Upper lobe of right lung (tissue), 1 donor: ENCODE data around the gene RGL1. TPM values are rescaled to one million over a fixed set of nuclear protein-coding genes. Genes with fewer than 3 reads are reported as not detected.

Experiments
- ATAC-seq: fragments of 200-7000 bp; cut with Tn5 transposase; one replicate; pipeline ENCODE4 v1.9.1; 2020; ENCODE audit warnings: mild to moderate bottlenecking, moderate library complexity
- DNase-seq: peaks from one replicate; pipeline ENCODE4 v3.0.0-alpha.2; 2020
- H3K27ac ChIP-seq: fragments of 200-600 bp; one replicate; pipeline ENCODE4 v1.8.0; 2022
- H3K27me3 ChIP-seq: fragments of 200-600 bp; one replicate; pipeline ENCODE4 v1.8.0; 2022; ENCODE audit warnings: mild to moderate bottlenecking
- H3K36me3 ChIP-seq: fragments of 200-600 bp; one replicate; pipeline ENCODE4 v1.8.0; 2022
- H3K4me1 ChIP-seq: fragments of 200-600 bp; one replicate; pipeline ENCODE4 v1.8.0; 2022
- H3K4me3 ChIP-seq: fragments of 200-600 bp; one replicate; pipeline ENCODE4 v1.8.0; 2022; ENCODE audit warnings: mild to moderate bottlenecking
- H3K9me3 ChIP-seq: fragments of 200-600 bp; one replicate; pipeline ENCODE4 v1.8.0; 2022
- intact Hi-C: fragments of 100-400 bp; cut with DNase I; formaldehyde crosslinking; loops from one replicate; pipeline ENCODE4 v1.11.0; 2022
- total RNA-seq: library from RNA; stranded (reverse); fragmentation: NEBNext Ultra II Directional; extraction: Animal tissue kit (Norgen Biotek cat#: 25700); gene quantifications from one replicate; pipeline ENCODE4 v1.2.1, GENCODE V29; 2021
- TF ChIP-seq, protein P1 (sequence below): fragments of 200-600 bp; IDR thresholded peaks from one replicate; pipeline ENCODE4 v1.8.0; 2022; ENCODE audit warnings: antibody characterized with exemption
- donor health status: DM: no; HTN: yes; CAD: no; lungs with severe emphysema.

RGL1 gene
- total RNA-seq, 1 donor from 2014 or later: 40.9 TPM

- Histone ChIP-seq H3K27me3 (no peaks in the 10 kb centered on the region), H3K27ac (peak overlapping the region; percentile 70), H3K4me3 (no peak overlapping the region), H3K36me3 (peaks cover 25% of the 10 kb centered on the region), H3K9me3 (no peaks in the 10 kb centered on the region), H3K4me1 (peaks cover 47% of the 10 kb centered on the region)
- TF ChIP-seq, protein P1, sequence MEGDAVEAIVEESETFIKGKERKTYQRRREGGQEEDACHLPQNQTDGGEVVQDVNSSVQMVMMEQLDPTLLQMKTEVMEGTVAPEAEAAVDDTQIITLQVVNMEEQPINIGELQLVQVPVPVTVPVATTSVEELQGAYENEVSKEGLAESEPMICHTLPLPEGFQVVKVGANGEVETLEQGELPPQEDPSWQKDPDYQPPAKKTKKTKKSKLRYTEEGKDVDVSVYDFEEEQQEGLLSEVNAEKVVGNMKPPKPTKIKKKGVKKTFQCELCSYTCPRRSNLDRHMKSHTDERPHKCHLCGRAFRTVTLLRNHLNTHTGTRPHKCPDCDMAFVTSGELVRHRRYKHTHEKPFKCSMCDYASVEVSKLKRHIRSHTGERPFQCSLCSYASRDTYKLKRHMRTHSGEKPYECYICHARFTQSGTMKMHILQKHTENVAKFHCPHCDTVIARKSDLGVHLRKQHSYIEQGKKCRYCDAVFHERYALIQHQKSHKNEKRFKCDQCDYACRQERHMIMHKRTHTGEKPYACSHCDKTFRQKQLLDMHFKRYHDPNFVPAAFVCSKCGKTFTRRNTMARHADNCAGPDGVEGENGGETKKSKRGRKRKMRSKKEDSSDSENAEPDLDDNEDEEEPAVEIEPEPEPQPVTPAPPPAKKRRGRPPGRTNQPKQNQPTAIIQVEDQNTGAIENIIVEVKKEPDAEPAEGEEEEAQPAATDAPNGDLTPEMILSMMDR: no peak
- peak; percentile 57 for ATAC-seq
- DNase-seq: no peak
- intact Hi-C loops: no loop called here
These were observed 77.6 kb downstream of the RGL1 start for GRCh38 chr1:183882335-183883167.

DNA sequence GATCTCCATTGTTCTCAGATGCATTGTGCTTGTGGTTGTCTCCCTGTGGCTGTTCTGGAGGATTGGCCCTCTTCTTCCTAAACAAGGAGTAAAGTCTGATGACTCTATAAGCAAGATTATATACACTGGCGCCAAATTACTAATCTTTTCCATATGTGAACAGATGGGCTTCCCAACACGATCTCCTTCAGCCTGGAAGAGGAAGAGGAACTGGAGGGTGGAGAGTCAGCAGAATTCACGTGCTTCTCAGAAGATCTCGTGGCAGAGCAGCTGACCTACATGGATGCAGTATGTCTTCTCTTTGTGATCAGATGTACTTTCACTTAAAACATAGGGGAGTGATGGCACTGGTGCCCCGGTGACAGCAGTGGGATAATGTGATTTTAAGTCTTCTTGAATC is 78.7 kb downstream of the RGL1 start:
- no peak for DNase-seq
- Histone ChIP-seq H3K36me3 (peaks cover 25% of the 10 kb centered on the region), H3K9me3 (no peaks in the 10 kb centered on the region), H3K27me3 (no peaks in the 10 kb centered on the region), H3K4me3 (no peak overlapping the region), H3K27ac (peak overlapping the region; percentile 14), H3K4me1 (peaks cover 51% of the 10 kb centered on the region)
- peak; percentile 55 for ATAC-seq
- TF ChIP-seq, protein P1: no peak
- intact Hi-C loops: no loop called here

- peaks cover 54% of the 10 kb centered on the region for H3K4me1 ChIP-seq
- H3K36me3 ChIP-seq: peaks cover 25% of the 10 kb centered on the region
- H3K9me3 ChIP-seq: no peaks in the 10 kb centered on the region
- intact Hi-C loops: no loop called here
- no peak overlapping the region for H3K27ac ChIP-seq
- no peaks in the 10 kb centered on the region for H3K27me3 ChIP-seq
- TF ChIP-seq, protein P1: no peak
- no peak for DNase-seq
- no peak for ATAC-seq
- no peak overlapping the region for H3K4me3 ChIP-seq
These were observed 79.6 kb downstream of the RGL1 start for GRCh38 chr1:183884526-183884925.

DNA sequence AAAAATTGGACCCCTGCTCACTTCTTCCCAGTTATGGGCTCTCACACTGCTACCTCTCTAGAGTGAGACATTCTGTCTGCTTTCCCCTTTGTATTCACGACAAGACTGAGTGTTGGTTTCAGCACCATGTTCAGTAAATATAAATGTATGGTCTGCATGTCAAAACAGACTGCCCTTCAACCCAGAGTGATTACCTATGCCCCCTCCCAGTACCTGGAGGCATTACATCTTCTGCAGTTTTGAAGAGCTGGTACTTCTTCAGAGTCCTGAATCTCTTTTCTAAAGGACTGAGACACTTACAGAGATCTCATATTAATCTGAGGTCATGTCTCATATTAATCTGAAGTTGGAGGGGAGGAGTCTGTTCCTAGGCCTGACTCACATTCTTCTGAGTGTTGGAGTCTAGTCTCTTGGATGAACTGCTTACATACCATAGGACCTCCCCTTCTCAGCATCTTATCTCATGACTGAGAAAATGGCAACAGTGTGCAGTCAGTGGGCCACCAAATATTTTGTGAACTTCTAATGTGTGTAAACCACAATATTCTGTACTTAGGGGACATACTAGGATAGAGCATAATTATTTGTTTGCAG is 80.3 kb downstream of the RGL1 start:
- intact Hi-C loops: no loop called here
- no peak overlapping the region for H3K27ac ChIP-seq
- H3K36me3 ChIP-seq: peaks cover 25% of the 10 kb centered on the region
- no peaks in the 10 kb centered on the region for H3K27me3 ChIP-seq
- H3K4me3 ChIP-seq: no peak overlapping the region
- H3K9me3 ChIP-seq: no peaks in the 10 kb centered on the region
- no peak for ATAC-seq
- TF ChIP-seq, protein P1: no peak
- peaks cover 49% of the 10 kb centered on the region for H3K4me1 ChIP-seq
- DNase-seq: no peak

GRCh38 chr1:183886083-183886828 is 81.3 kb downstream of the RGL1 start:
- DNase-seq: no peak
- intact Hi-C loops: no loop called here
- Histone ChIP-seq H3K4me3 (no peak overlapping the region), H3K27ac (no peak overlapping the region), H3K36me3 (peaks cover 21% of the 10 kb centered on the region), H3K27me3 (no peaks in the 10 kb centered on the region), H3K4me1 (peaks cover 41% of the 10 kb centered on the region), H3K9me3 (no peaks in the 10 kb centered on the region)
- TF ChIP-seq, protein P1: no peak
- ATAC-seq: no peak
